Mesenchymal stem cell (in vitro differentiated cells and primary cell): Measurements from ENCODE around the gene RMI2.

Experiments
- DNase-seq: peaks from one replicate; pipeline ENCODE4 v3.0.0-alpha.2; 2013
- H2AFZ ChIP-seq: one replicate; pipeline ENCODE4 v1.6.1; 2013; ENCODE audit warnings: low read depth, mild to moderate bottlenecking, control low read depth, inconsistent platforms, low read length, moderate library complexity
- H2AK5ac ChIP-seq: 2 replicates; pipeline ENCODE4 v1.6.1; 2013; ENCODE audit warnings: low read length, moderate library complexity, mild to moderate bottlenecking, inconsistent platforms; ENCODE audit not compliant: severe bottlenecking
- H2BK120ac ChIP-seq: one replicate; pipeline ENCODE4 v1.6.1; 2013; ENCODE audit warnings: low read depth, mild to moderate bottlenecking, inconsistent platforms, low read length, moderate library complexity
- H2BK12ac ChIP-seq, 2 experiments: one replicate each; pipeline ENCODE4 v1.6.1; 2013; ENCODE audit warnings: inconsistent platforms in 2 of 2, low read length in 2 of 2, mild to moderate bottlenecking in 2 of 2, moderate library complexity in 2 of 2, control low read depth in 1 of 2
- H2BK15ac ChIP-seq: one replicate; pipeline ENCODE4 v1.6.1; 2013; ENCODE audit warnings: mild to moderate bottlenecking, low read depth, inconsistent platforms; ENCODE audit not compliant: poor library complexity, severe bottlenecking
- H2BK5ac ChIP-seq: 2 replicates; pipeline ENCODE4 v1.6.1; 2013; ENCODE audit warnings: low read depth, mild to moderate bottlenecking, low read length, control low read depth, inconsistent platforms; ENCODE audit not compliant: poor library complexity, severe bottlenecking
- H3K14ac ChIP-seq, 2 experiments: one replicate each; pipeline ENCODE4 v1.6.1; 2013; ENCODE audit warnings: inconsistent platforms in 2 of 2, low read length in 2 of 2, control low read depth in 1 of 2, mild to moderate bottlenecking in 1 of 2, moderate library complexity in 1 of 2
- H3K18ac ChIP-seq, 2 experiments: one replicate each; pipeline ENCODE4 v1.6.1; 2013; ENCODE audit warnings: inconsistent platforms in 2 of 2, low read length in 2 of 2, control low read depth in 1 of 2, low read depth in 1 of 2, mild to moderate bottlenecking in 1 of 2
- H3K23ac ChIP-seq, 2 experiments: one replicate each; pipeline ENCODE4 v1.6.1; 2013; ENCODE audit warnings: inconsistent platforms in 2 of 2, low read length in 2 of 2, mild to moderate bottlenecking in 2 of 2, moderate library complexity in 2 of 2, control low read depth in 1 of 2
- H3K27ac ChIP-seq: 2 replicates; pipeline ENCODE4 v1.5.1; 2013; ENCODE audit warnings: mild to moderate bottlenecking, moderate library complexity, low read length, control low read depth, inconsistent platforms; ENCODE audit not compliant: poor library complexity, severe bottlenecking
- H3K27me3 ChIP-seq, 2 experiments: 2 replicates each; pipeline versions ENCODE4 v1.6.1 to v1.7.0; 2013; ENCODE audit warnings: low read length in 2 of 2, mild to moderate bottlenecking in 2 of 2, moderate library complexity in 2 of 2, control low read depth in 1 of 2, inconsistent platforms in 1 of 2; ENCODE audit not compliant: control insufficient read depth in 1 of 2, insufficient read depth in 1 of 2
- H3K36me3 ChIP-seq, 2 experiments: 2 replicates each; pipeline versions ENCODE4 v1.6.1 to v1.7.0; 2013; ENCODE audit warnings: low read length in 2 of 2, control low read depth in 1 of 2, inconsistent platforms in 1 of 2, low read depth in 1 of 2, mild to moderate bottlenecking in 1 of 2; ENCODE audit not compliant: insufficient read depth in 2 of 2, control insufficient read depth in 1 of 2
- H3K4ac ChIP-seq, 2 experiments: one replicate each; pipeline ENCODE4 v1.6.1; 2013; ENCODE audit warnings: inconsistent platforms in 2 of 2, low read length in 2 of 2, mild to moderate bottlenecking in 2 of 2, moderate library complexity in 2 of 2, control low read depth in 1 of 2, low read depth in 1 of 2
- H3K4me1 ChIP-seq: 2 replicates; pipeline ENCODE4 v1.6.1; 2013; ENCODE audit warnings: low read depth, low read length, control low read depth; ENCODE audit not compliant: control insufficient read depth, insufficient read depth
- H3K4me2 ChIP-seq: 2 replicates; pipeline ENCODE4 v1.6.1; 2013; ENCODE audit warnings: low read length, mild to moderate bottlenecking, inconsistent platforms; ENCODE audit not compliant: poor library complexity, severe bottlenecking
- H3K4me3 ChIP-seq, 2 experiments: 2 replicates each; pipeline versions ENCODE4 v1.5.1 to v1.7.0; 2013; ENCODE audit warnings: low read length in 2 of 2, mild to moderate bottlenecking in 2 of 2, control low read depth in 1 of 2, low read depth in 1 of 2; ENCODE audit not compliant: insufficient read depth in 1 of 2
- H3K79me1 ChIP-seq: replicated peaks from 2 replicates; pipeline ENCODE4 v1.6.1; 2013; ENCODE audit warnings: mild to moderate bottlenecking, control low read depth, low read length, inconsistent platforms; ENCODE audit not compliant: poor library complexity, severe bottlenecking
- H3K9ac ChIP-seq: 2 replicates; pipeline ENCODE4 v1.7.0; 2013; ENCODE audit warnings: mild to moderate bottlenecking, low read length, moderate library complexity
- H3K9me3 ChIP-seq: 2 replicates; pipeline ENCODE4 v1.7.0; 2013; ENCODE audit warnings: mild to moderate bottlenecking, low read length; ENCODE audit not compliant: control insufficient read depth
- H4K8ac ChIP-seq: one replicate; pipeline ENCODE4 v1.6.1; 2013; ENCODE audit warnings: inconsistent platforms, mild to moderate bottlenecking, low read length, moderate library complexity
- H4K91ac ChIP-seq: one replicate; pipeline ENCODE4 v1.6.1; 2013; ENCODE audit warnings: mild to moderate bottlenecking, low read length, inconsistent platforms
- WGBS: methylation state at CpG from one replicate; pipeline ENCODE4 v1.1.7; 2013; ENCODE audit warnings: mixed read lengths; 5-methylcytosine and 5-hydroxymethylcytosine counted together

The RMI2 gene

DNA sequence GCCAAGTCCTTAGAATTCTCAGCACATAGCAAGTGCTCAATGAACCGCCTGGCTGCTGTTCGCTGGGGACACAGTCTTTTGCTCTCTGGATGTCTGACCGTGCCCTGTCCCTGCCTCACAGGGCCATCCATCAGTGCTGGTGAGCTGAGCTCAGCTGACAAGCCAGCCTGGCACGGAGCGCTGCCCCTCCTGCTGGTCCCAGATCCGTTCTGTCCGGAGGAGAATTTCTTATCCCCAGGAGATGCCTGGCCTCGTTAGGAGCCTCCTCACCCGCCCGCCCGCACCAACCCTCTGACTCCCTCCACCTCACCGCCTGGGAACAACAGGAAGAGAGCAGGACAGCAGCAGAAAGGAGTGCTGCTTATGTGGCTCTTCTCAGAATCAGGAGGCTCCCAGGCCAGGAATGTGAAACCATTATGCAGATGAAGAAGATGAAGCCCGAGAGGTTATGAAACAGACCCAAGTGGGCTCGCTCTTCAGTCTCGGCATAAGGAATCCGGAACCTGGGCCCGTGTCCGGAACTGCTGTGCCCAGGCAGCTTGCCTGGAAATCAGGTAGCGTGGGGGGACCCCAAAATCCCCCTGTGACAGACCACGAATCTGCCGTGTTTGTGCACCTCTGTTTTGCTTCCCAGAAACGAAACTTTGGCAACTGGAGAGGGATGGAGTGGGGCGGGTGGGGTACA is 28.8 kb upstream of the RMI2 start:
- H3K14ac ChIP-seq, result peak overlapping the region in 1 of 2 experiments; percentile 31
- H4K8ac ChIP-seq, result peak overlapping the region; percentile 78
- peak overlapping the region; percentile 91 for H3K27ac ChIP-seq
- WGBS, result 44% methylated on average over 20 of the region's 23 CpGs
- peak overlapping the region; percentile 37 for H2BK15ac ChIP-seq
- H3K4me1 ChIP-seq, result peaks cover 53% of the 10 kb centered on the region
- H3K9me3 ChIP-seq, result no peaks in the 10 kb centered on the region
- peak overlapping the region; percentile 40 to 86 for H3K18ac ChIP-seq
- no peaks in the 10 kb centered on the region for H3K36me3 ChIP-seq
- H3K4me3 ChIP-seq, result no peak overlapping the region
- H3K4me2 ChIP-seq, result no peak overlapping the region
- no peak overlapping the region for H3K23ac ChIP-seq
- peak; percentile 56 for DNase-seq
- H2BK5ac ChIP-seq, result peak overlapping the region; percentile 87
- peak overlapping the region; percentile 9 for H2BK120ac ChIP-seq
- peak overlapping the region; percentile 98 for H2AK5ac ChIP-seq
- H2BK12ac ChIP-seq, result peak overlapping the region; percentile 22 to 57
- H2AFZ ChIP-seq, result no peak overlapping the region
- peak overlapping the region; percentile 1 to 57 for H3K4ac ChIP-seq
- H3K9ac ChIP-seq, result no peak overlapping the region
- H3K79me1 ChIP-seq, result peaks cover 2% of the 10 kb centered on the region
- H4K91ac ChIP-seq, result peak overlapping the region; percentile 92
- H3K27me3 ChIP-seq, result no peaks in the 10 kb centered on the region

- H4K91ac ChIP-seq, result peak overlapping the region; percentile 55
- no peak overlapping the region for H3K23ac ChIP-seq
- peak overlapping the region in 1 of 2 experiments; percentile 39 for H2BK12ac ChIP-seq
- peak overlapping the region; percentile 29 for H2BK15ac ChIP-seq
- peaks cover 39% of the 10 kb centered on the region for H3K4me1 ChIP-seq
- H3K36me3 ChIP-seq, result no peaks in the 10 kb centered on the region
- H3K4me2 ChIP-seq, result no peak overlapping the region
- H3K4me3 ChIP-seq, result no peak overlapping the region
- H3K27ac ChIP-seq, result no peak overlapping the region
- H3K18ac ChIP-seq, result no peak overlapping the region
- peaks cover 2% of the 10 kb centered on the region for H3K79me1 ChIP-seq
- H2AFZ ChIP-seq, result no peak overlapping the region
- no peaks in the 10 kb centered on the region for H3K27me3 ChIP-seq
- H3K14ac ChIP-seq, result no peak overlapping the region
- peak overlapping the region; percentile 97 for H2AK5ac ChIP-seq
- WGBS, result 96% methylated on average over 8 of the region's 8 CpGs
- no peak for DNase-seq
- H4K8ac ChIP-seq, result peak overlapping the region; percentile 20
- no peak overlapping the region for H2BK5ac ChIP-seq
- H3K9ac ChIP-seq, result no peak overlapping the region
- no peak overlapping the region for H3K4ac ChIP-seq
- H3K9me3 ChIP-seq, result no peaks in the 10 kb centered on the region
- H2BK120ac ChIP-seq, result no peak overlapping the region
These were observed 26.4 kb upstream of the RMI2 start for GRCh38 chr16:11318817-11319216.

GRCh38 chr16:11319529-11320146 is 25.6 kb upstream of the RMI2 start:
- Histone ChIP-seq H3K27ac (no peak overlapping the region), H3K79me1 (peaks cover 2% of the 10 kb centered on the region), H3K27me3 (no peaks in the 10 kb centered on the region), H2AFZ (no peak overlapping the region), H4K91ac (no peak overlapping the region), H3K4ac (no peak overlapping the region), H2BK12ac (no peak overlapping the region), H2AK5ac (peak overlapping the region; percentile 97), H3K4me1 (peaks cover 32% of the 10 kb centered on the region), H3K4me2 (no peak overlapping the region), H2BK5ac (no peak overlapping the region), H4K8ac (no peak overlapping the region), H2BK120ac (no peak overlapping the region), H3K4me3 (no peak overlapping the region), H2BK15ac (peak overlapping the region; percentile 29), H3K14ac (no peak overlapping the region), H3K9ac (no peak overlapping the region), H3K23ac (no peak overlapping the region), H3K36me3 (no peaks in the 10 kb centered on the region), H3K18ac (no peak overlapping the region), H3K9me3 (no peaks in the 10 kb centered on the region)
- DNase-seq, result no peak
- 78% methylated on average over 7 of the region's 8 CpGs for WGBS

DNA sequence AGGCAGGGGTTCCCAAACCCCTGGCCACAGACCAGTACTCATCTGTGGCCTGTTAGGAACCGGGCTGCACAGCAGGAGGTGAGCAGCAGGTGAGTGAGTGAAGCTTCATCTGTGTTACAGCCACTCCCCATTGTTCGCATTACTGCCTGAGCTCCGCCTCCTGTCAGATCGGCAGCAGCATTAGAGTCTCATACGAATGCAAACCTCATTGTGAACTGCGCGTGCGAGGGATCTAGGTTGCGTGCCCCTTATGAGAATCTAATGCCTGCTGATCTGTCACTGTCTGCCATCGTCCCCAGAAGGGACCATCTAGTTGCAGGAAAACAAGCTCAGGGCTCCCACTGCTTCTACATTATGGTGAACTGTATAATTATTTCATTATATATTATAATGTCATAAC is 25.1 kb upstream of the RMI2 start:
- DNase-seq, result no peak
- peaks cover 2% of the 10 kb centered on the region for H3K79me1 ChIP-seq
- no peak overlapping the region for H3K4ac ChIP-seq
- H3K27me3 ChIP-seq, result no peaks in the 10 kb centered on the region
- no peak overlapping the region for H3K9ac ChIP-seq
- WGBS, result 68% methylated on average over 9 of the region's 10 CpGs
- H2BK120ac ChIP-seq, result no peak overlapping the region
- H3K14ac ChIP-seq, result no peak overlapping the region
- H3K18ac ChIP-seq, result no peak overlapping the region
- H3K4me2 ChIP-seq, result no peak overlapping the region
- no peak overlapping the region for H4K91ac ChIP-seq
- H2AK5ac ChIP-seq, result peak overlapping the region; percentile 85
- H3K36me3 ChIP-seq, result no peaks in the 10 kb centered on the region
- H2BK15ac ChIP-seq, result no peak overlapping the region
- H3K4me3 ChIP-seq, result no peak overlapping the region
- H2BK5ac ChIP-seq, result no peak overlapping the region
- H4K8ac ChIP-seq, result no peak overlapping the region
- peaks cover 32% of the 10 kb centered on the region for H3K4me1 ChIP-seq
- H2BK12ac ChIP-seq, result no peak overlapping the region
- H3K27ac ChIP-seq, result no peak overlapping the region
- H3K9me3 ChIP-seq, result no peaks in the 10 kb centered on the region
- H3K23ac ChIP-seq, result no peak overlapping the region
- H2AFZ ChIP-seq, result no peak overlapping the region
